ENCODE measurements around the gene CST8.
"Not testable (repeated sequence)": the region's sequence is repeated elsewhere in the genome, so short reads cannot be mapped to it uniquely, and the experiment has no call there.

The CST8 gene

GRCh38 chr20:23473293-23473692 lies 17.6 kb upstream of the CST8 start:
- H3K36me3 ChIP-seq (ENCODE audit: control insufficient read depth, insufficient read depth, low read length); H3K4me1 ChIP-seq (ENCODE audit: control insufficient read depth, insufficient read depth, low read length, poor library complexity, severe bottlenecking); H3K9me3 ChIP-seq (ENCODE audit: control insufficient read depth, low read length); DNase-seq; H3K4me3 ChIP-seq (ENCODE audit: insufficient read depth, low read depth, low read length, poor library complexity, severe bottlenecking); H3K27ac ChIP-seq (ENCODE audit: insufficient read depth, low read length, poor library complexity, severe bottlenecking); H3K27me3 ChIP-seq (replicated peaks; ENCODE audit: control insufficient read depth, insufficient read depth, low read length, poor library complexity, severe bottlenecking): not testable (repeated sequence)

GRCh38 chr20:23475395-23475794 lies 15.5 kb upstream of the CST8 start:
- H3K4me3 ChIP-seq (ENCODE audit: insufficient read depth, low read depth, low read length, poor library complexity, severe bottlenecking): no peak overlapping the region
- no peaks in the 10 kb centered on the region for H3K4me1 ChIP-seq (ENCODE audit: control insufficient read depth, insufficient read depth, low read length, poor library complexity, severe bottlenecking)
- DNase-seq: no peak

GRCh38 chr20:23476015-23476754 lies 14.7 kb upstream of the CST8 start:
- no peak overlapping the region for H3K27ac ChIP-seq (ENCODE audit: insufficient read depth, low read length, poor library complexity, severe bottlenecking)
- H3K4me1 ChIP-seq (ENCODE audit: control insufficient read depth, insufficient read depth, low read length, poor library complexity, severe bottlenecking): no peaks in the 10 kb centered on the region
- H3K4me3 ChIP-seq (ENCODE audit: insufficient read depth, low read depth, low read length, poor library complexity, severe bottlenecking): no peak overlapping the region
- H3K27me3 ChIP-seq (replicated peaks; ENCODE audit: control insufficient read depth, insufficient read depth, low read length, poor library complexity, severe bottlenecking): no peaks in the 10 kb centered on the region
- H3K36me3 ChIP-seq (ENCODE audit: control insufficient read depth, insufficient read depth, low read length): no peaks in the 10 kb centered on the region
- H3K9me3 ChIP-seq (ENCODE audit: control insufficient read depth, low read length): no peaks in the 10 kb centered on the region
- DNase-seq: no peak

More at GRCh38 chr20:23475395-23475794, 15.5 kb upstream of the CST8 start:
- Histone ChIP-seq H3K36me3 (ENCODE audit: control insufficient read depth, insufficient read depth, low read length) (no peaks in the 10 kb centered on the region), H3K27ac (ENCODE audit: insufficient read depth, low read length, poor library complexity, severe bottlenecking) (no peak overlapping the region), H3K9me3 (ENCODE audit: control insufficient read depth, low read length) (no peaks in the 10 kb centered on the region), H3K27me3 (replicated peaks; ENCODE audit: control insufficient read depth, insufficient read depth, low read length, poor library complexity, severe bottlenecking) (no peaks in the 10 kb centered on the region)

GRCh38 chr20:23477223-23477622 lies 13.7 kb upstream of the CST8 start:
- Histone ChIP-seq H3K4me3 (ENCODE audit: insufficient read depth, low read depth, low read length, poor library complexity, severe bottlenecking) (no peak overlapping the region), H3K36me3 (ENCODE audit: control insufficient read depth, insufficient read depth, low read length) (no peaks in the 10 kb centered on the region), H3K27ac (ENCODE audit: insufficient read depth, low read length, poor library complexity, severe bottlenecking) (no peak overlapping the region)

GRCh38 chr20:23479043-23479442 lies 11.9 kb upstream of the CST8 start:
- no peak for DNase-seq
- Histone ChIP-seq H3K9me3 (ENCODE audit: control insufficient read depth, low read length) (no peaks in the 10 kb centered on the region), H3K4me1 (ENCODE audit: control insufficient read depth, insufficient read depth, low read length, poor library complexity, severe bottlenecking) (no peaks in the 10 kb centered on the region), H3K4me3 (ENCODE audit: insufficient read depth, low read depth, low read length, poor library complexity, severe bottlenecking) (no peak overlapping the region), H3K27me3 (replicated peaks; ENCODE audit: control insufficient read depth, insufficient read depth, low read length, poor library complexity, severe bottlenecking) (no peaks in the 10 kb centered on the region), H3K27ac (ENCODE audit: insufficient read depth, low read length, poor library complexity, severe bottlenecking) (no peak overlapping the region), H3K36me3 (ENCODE audit: control insufficient read depth, insufficient read depth, low read length) (no peaks in the 10 kb centered on the region)

More at GRCh38 chr20:23477223-23477622, 13.7 kb upstream of the CST8 start:
- Histone ChIP-seq H3K9me3 (ENCODE audit: control insufficient read depth, low read length) (no peaks in the 10 kb centered on the region), H3K27me3 (replicated peaks; ENCODE audit: control insufficient read depth, insufficient read depth, low read length, poor library complexity, severe bottlenecking) (no peaks in the 10 kb centered on the region), H3K4me1 (ENCODE audit: control insufficient read depth, insufficient read depth, low read length, poor library complexity, severe bottlenecking) (no peaks in the 10 kb centered on the region)
- no peak for DNase-seq

GRCh38 chr20:23482138-23482537 lies 8.8 kb upstream of the CST8 start:
- Histone ChIP-seq H3K27ac (ENCODE audit: insufficient read depth, low read length, poor library complexity, severe bottlenecking) (no peak overlapping the region), H3K4me3 (ENCODE audit: insufficient read depth, low read depth, low read length, poor library complexity, severe bottlenecking) (no peak overlapping the region), H3K36me3 (ENCODE audit: control insufficient read depth, insufficient read depth, low read length) (no peaks in the 10 kb centered on the region), H3K27me3 (replicated peaks; ENCODE audit: control insufficient read depth, insufficient read depth, low read length, poor library complexity, severe bottlenecking) (no peaks in the 10 kb centered on the region), H3K4me1 (ENCODE audit: control insufficient read depth, insufficient read depth, low read length, poor library complexity, severe bottlenecking) (no peaks in the 10 kb centered on the region), H3K9me3 (ENCODE audit: control insufficient read depth, low read length) (no peaks in the 10 kb centered on the region)
- DNase-seq: no peak

GRCh38 chr20:23484081-23484480 lies 6.8 kb upstream of the CST8 start:
- no peaks in the 10 kb centered on the region for H3K9me3 ChIP-seq (ENCODE audit: control insufficient read depth, low read length)
- no peaks in the 10 kb centered on the region for H3K4me1 ChIP-seq (ENCODE audit: control insufficient read depth, insufficient read depth, low read length, poor library complexity, severe bottlenecking)
- no peak overlapping the region for H3K27ac ChIP-seq (ENCODE audit: insufficient read depth, low read length, poor library complexity, severe bottlenecking)
- no peak overlapping the region for H3K4me3 ChIP-seq (ENCODE audit: insufficient read depth, low read depth, low read length, poor library complexity, severe bottlenecking)
- no peaks in the 10 kb centered on the region for H3K27me3 ChIP-seq (replicated peaks; ENCODE audit: control insufficient read depth, insufficient read depth, low read length, poor library complexity, severe bottlenecking)
- no peaks in the 10 kb centered on the region for H3K36me3 ChIP-seq (ENCODE audit: control insufficient read depth, insufficient read depth, low read length)
- no peak for DNase-seq

- H3K4me3 ChIP-seq (ENCODE audit: insufficient read depth, low read depth, low read length, poor library complexity, severe bottlenecking): no peak overlapping the region
- no peak overlapping the region for H3K27ac ChIP-seq (ENCODE audit: insufficient read depth, low read length, poor library complexity, severe bottlenecking)
- no peaks in the 10 kb centered on the region for H3K9me3 ChIP-seq (ENCODE audit: control insufficient read depth, low read length)
- no peaks in the 10 kb centered on the region for H3K27me3 ChIP-seq (replicated peaks; ENCODE audit: control insufficient read depth, insufficient read depth, low read length, poor library complexity, severe bottlenecking)
- no peaks in the 10 kb centered on the region for H3K36me3 ChIP-seq (ENCODE audit: control insufficient read depth, insufficient read depth, low read length)
- DNase-seq: no peak
- H3K4me1 ChIP-seq (ENCODE audit: control insufficient read depth, insufficient read depth, low read length, poor library complexity, severe bottlenecking): no peaks in the 10 kb centered on the region
Measured at GRCh38 chr20:23488470-23488869, 2.4 kb upstream of the CST8 start.

GRCh38 chr20:23488996-23489395 lies 1.9 kb upstream of the CST8 start:
- Histone ChIP-seq H3K36me3 (ENCODE audit: control insufficient read depth, insufficient read depth, low read length) (no peaks in the 10 kb centered on the region), H3K4me3 (ENCODE audit: insufficient read depth, low read depth, low read length, poor library complexity, severe bottlenecking) (no peak overlapping the region), H3K4me1 (ENCODE audit: control insufficient read depth, insufficient read depth, low read length, poor library complexity, severe bottlenecking) (no peaks in the 10 kb centered on the region), H3K27me3 (replicated peaks; ENCODE audit: control insufficient read depth, insufficient read depth, low read length, poor library complexity, severe bottlenecking) (no peaks in the 10 kb centered on the region), H3K9me3 (ENCODE audit: control insufficient read depth, low read length) (no peaks in the 10 kb centered on the region), H3K27ac (ENCODE audit: insufficient read depth, low read length, poor library complexity, severe bottlenecking) (no peak overlapping the region)
- DNase-seq: no peak

GRCh38 chr20:23492292-23492691 lies 1.4 kb downstream of the CST8 start:
- no peak for DNase-seq
- H3K4me3 ChIP-seq (ENCODE audit: insufficient read depth, low read depth, low read length, poor library complexity, severe bottlenecking): no peak overlapping the region
- no peaks in the 10 kb centered on the region for H3K9me3 ChIP-seq (ENCODE audit: control insufficient read depth, low read length)

More at GRCh38 chr20:23492292-23492691, 1.4 kb downstream of the CST8 start:
- Histone ChIP-seq H3K36me3 (ENCODE audit: control insufficient read depth, insufficient read depth, low read length) (no peaks in the 10 kb centered on the region), H3K4me1 (ENCODE audit: control insufficient read depth, insufficient read depth, low read length, poor library complexity, severe bottlenecking) (no peaks in the 10 kb centered on the region), H3K27ac (ENCODE audit: insufficient read depth, low read length, poor library complexity, severe bottlenecking) (no peak overlapping the region), H3K27me3 (replicated peaks; ENCODE audit: control insufficient read depth, insufficient read depth, low read length, poor library complexity, severe bottlenecking) (no peaks in the 10 kb centered on the region)

All from effector memory CD4-positive, alpha-beta T cell (primary cell).